Measurements from ENCODE around the gene ARPC2.
A peak's percentile ranks its signal among the peaks of the same experiment; 100 is the strongest.

Gene ARPC2

GRCh38 chr2:218291318-218292047, 74.5 kb downstream of the ARPC2 start:
- no peak for DNase-seq (ENCODE audit: low read depth)
- peak overlapping the region; percentile 67 for H3K4me3 ChIP-seq (ENCODE audit: control insufficient read depth, low read depth, low read length)

GRCh38 chr2:218292048-218293014, 75.3 kb downstream of the ARPC2 start, which contains the start of gene TMBIM1:
Gene TMBIM1 (minus strand): TSS chr2:218292503. CDS start chr2:218282141, 10,362 bp downstream.
- DNase-seq (ENCODE audit: low read depth): no peak
- peak; percentile 53 for TF ChIP-seq CTCF (IDR thresholded peaks at IDR 0.05; ENCODE audit: control insufficient read depth, insufficient read depth, low read depth, low read length, missing control alignments)
- H3K4me3 ChIP-seq (ENCODE audit: control insufficient read depth, low read depth, low read length): peak within 1 kb of the TSS; percentile 67

More at GRCh38 chr2:218291318-218292047, 74.5 kb downstream of the ARPC2 start:
- no peak for TF ChIP-seq CTCF (IDR thresholded peaks at IDR 0.05; ENCODE audit: control insufficient read depth, insufficient read depth, low read depth, low read length, missing control alignments)

- no peak for TF ChIP-seq CTCF (IDR thresholded peaks at IDR 0.05; ENCODE audit: control insufficient read depth, insufficient read depth, low read depth, low read length, missing control alignments)
- no peak overlapping the region for H3K4me3 ChIP-seq (ENCODE audit: control insufficient read depth, low read depth, low read length)
- no peak for DNase-seq (ENCODE audit: low read depth)
These were observed 76.9 kb downstream of the ARPC2 start for GRCh38 chr2:218293715-218294429.

GRCh38 chr2:218294430-218295022, 77.5 kb downstream of the ARPC2 start:
- DNase-seq (ENCODE audit: low read depth): no peak
- TF ChIP-seq CTCF (IDR thresholded peaks at IDR 0.05; ENCODE audit: control insufficient read depth, insufficient read depth, low read depth, low read length, missing control alignments): no peak
- no peak overlapping the region for H3K4me3 ChIP-seq (ENCODE audit: control insufficient read depth, low read depth, low read length)

GRCh38 chr2:218295029-218295428, 78.0 kb downstream of the ARPC2 start:
- no peak for TF ChIP-seq CTCF (IDR thresholded peaks at IDR 0.05; ENCODE audit: control insufficient read depth, insufficient read depth, low read depth, low read length, missing control alignments)
- DNase-seq (ENCODE audit: low read depth): no peak
- no peak overlapping the region for H3K4me3 ChIP-seq (ENCODE audit: control insufficient read depth, low read depth, low read length)

- TF ChIP-seq CTCF (IDR thresholded peaks at IDR 0.05; ENCODE audit: control insufficient read depth, insufficient read depth, low read depth, low read length, missing control alignments): no peak
- no peak overlapping the region for H3K4me3 ChIP-seq (ENCODE audit: control insufficient read depth, low read depth, low read length)
- DNase-seq (ENCODE audit: low read depth): no peak
These were observed 79.2 kb downstream of the ARPC2 start for GRCh38 chr2:218296200-218296599.

Measured in AG09309 (cell line).